ENCODE measurements around the gene TBC1D2B.

The TBC1D2B gene

DNA sequence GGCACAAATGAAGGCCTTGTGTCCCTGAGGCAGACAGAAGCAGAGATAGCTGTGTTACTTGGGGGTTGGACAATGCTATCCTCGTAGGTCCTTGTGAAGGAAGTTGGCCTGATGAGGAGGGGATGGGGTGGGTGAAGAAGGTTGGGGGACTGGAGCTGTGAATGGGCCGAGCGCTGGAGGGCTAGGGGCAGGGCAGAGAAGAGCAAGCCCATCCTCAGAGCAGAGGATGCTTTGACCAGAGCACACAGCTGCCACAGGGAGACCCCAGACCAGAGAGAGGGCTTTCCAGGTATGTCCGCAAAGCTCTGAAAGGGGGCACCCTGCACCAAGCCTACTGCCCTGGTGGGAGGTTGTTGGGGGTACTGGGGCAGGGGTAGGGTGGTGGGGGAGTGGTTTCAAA lies 5.7 kb upstream of the TBC1D2B start:
- no peak overlapping the region for H3K4me3 Mint-ChIP-seq
- H3K27me3 Mint-ChIP-seq: no peaks in the 10 kb centered on the region
- no peaks in the 10 kb centered on the region for H3K36me3 Mint-ChIP-seq
- H3K27ac Mint-ChIP-seq: no peak overlapping the region
- no peaks in the 10 kb centered on the region for H3K9me3 Mint-ChIP-seq
- peaks cover 5% of the 10 kb centered on the region for H3K4me1 Mint-ChIP-seq

DNA sequence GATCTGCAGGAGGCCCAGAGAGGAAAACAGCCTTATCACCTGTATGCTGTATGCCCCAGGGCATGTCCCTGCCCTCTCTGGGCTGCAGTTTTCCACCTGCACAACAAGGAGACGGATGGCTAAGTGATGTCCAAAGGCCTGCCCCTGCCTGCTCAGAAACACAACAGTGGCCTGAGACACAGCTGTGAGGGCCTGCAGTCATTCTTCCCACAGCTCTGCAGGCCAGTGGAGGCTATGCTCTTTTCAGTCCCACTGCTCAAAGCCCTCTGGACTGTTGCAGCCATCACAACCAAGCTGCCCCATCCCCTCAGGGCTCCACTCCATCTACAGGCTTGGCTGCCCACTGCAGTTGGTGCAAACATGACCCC lies 5.2 kb upstream of the TBC1D2B start:
- H3K4me3 Mint-ChIP-seq: no peak overlapping the region
- no peaks in the 10 kb centered on the region for H3K9me3 Mint-ChIP-seq
- no peaks in the 10 kb centered on the region for H3K36me3 Mint-ChIP-seq
- peaks cover 9% of the 10 kb centered on the region for H3K4me1 Mint-ChIP-seq
- H3K27me3 Mint-ChIP-seq: no peaks in the 10 kb centered on the region
- H3K27ac Mint-ChIP-seq: peak overlapping the region; percentile 13

DNA sequence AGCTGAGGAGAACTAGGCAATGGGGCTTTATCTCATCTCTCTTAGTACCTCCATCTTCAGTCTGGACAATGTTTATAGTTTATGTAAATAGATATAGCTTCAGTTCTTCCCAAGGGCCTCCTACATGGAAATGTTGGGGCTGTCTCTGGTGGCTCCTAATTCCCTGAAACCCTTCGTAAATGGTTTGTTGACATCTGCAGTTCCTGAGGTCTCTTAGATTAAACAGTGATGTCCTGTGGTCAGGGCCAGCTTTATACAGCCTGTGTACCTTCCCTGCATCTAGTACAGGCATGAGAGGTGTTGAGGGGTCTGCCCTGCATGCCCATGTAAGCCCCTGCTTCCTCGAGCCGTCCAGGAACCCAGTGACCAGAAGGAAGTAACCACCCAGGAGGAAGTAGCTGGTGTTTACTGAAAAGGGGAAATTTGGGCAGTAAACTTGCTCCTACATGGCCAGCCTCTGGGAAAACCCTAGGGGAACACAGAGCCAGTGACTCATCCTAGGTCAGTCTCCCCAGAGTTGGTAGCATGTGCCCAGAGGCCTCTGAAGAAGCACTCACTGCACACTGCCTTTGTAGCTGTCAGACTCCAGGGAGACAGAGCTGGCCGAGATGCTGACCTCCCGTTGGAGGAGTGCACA lies 4.7 kb upstream of the TBC1D2B start:
- H3K4me1 Mint-ChIP-seq: peaks cover 9% of the 10 kb centered on the region
- no peaks in the 10 kb centered on the region for H3K27me3 Mint-ChIP-seq
- no peaks in the 10 kb centered on the region for H3K9me3 Mint-ChIP-seq
- H3K27ac Mint-ChIP-seq: peak overlapping the region; percentile 21
- no peak overlapping the region for H3K4me3 Mint-ChIP-seq
- no peaks in the 10 kb centered on the region for H3K36me3 Mint-ChIP-seq

DNA sequence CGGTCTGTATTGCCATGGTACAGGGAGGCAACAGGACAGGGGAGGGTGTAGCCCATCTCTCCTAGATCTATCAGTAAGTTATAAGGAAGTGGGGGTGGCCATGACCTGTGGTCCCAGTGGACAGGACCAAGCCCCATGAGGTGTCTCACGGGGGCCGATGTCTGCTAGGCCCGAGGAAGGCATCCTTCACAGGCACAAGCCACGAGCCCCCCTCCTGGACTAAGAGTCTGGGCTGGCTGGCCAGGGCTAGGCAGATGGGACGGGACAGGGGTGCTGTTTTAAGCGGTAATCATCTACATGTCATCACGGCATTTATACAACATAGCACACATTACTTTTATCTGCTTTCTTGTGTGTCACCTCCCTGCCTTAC lies 2.6 kb upstream of the TBC1D2B start:
- Mint-ChIP-seq H3K4me1 (peaks cover 21% of the 10 kb centered on the region), H3K27ac (no peak overlapping the region), H3K36me3 (peaks cover 1% of the 10 kb centered on the region), H3K9me3 (no peaks in the 10 kb centered on the region), H3K27me3 (no peaks in the 10 kb centered on the region), H3K4me3 (no peak overlapping the region)

DNA sequence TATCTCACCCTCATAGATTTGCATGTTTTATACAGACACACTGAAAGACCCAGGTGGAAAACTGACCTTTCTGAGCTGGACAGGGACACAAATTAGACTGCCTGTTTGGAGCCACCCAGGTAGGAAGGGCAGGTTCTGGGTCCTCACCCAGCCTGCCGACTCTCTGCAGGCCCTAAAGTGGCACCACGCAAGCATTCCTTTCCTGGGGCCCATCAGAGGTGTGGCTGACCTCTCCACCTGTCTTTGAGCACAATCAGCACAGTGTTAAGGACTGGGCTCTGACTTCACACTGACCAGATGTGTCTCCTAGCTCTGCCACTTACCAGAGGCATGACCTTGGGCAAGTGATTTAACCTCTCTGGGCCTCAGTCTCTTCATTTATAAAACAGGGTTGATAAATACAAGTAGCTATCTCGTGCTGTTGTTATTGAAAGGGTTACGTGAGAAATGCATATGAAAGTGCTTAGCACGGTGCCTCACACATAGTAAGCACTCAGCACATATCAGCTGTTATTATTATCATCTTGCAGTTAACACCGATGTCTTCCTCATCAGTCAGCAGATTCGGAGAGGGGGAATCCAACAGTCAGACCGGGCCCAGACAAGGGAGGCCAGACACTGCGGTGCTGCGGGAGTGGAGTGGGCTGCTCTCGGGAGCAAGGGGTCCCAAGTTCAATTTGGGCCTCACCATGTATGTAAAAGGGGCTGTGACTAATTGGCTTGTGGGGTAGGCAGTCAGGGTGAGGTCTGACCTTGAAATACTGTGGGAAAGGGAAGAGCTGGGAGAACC lies 2.0 kb upstream of the TBC1D2B start:
- Mint-ChIP-seq H3K27me3 (no peaks in the 10 kb centered on the region), H3K27ac (no peak overlapping the region), H3K4me3 (no peak overlapping the region), H3K4me1 (peaks cover 24% of the 10 kb centered on the region), H3K9me3 (no peaks in the 10 kb centered on the region), H3K36me3 (peaks cover 3% of the 10 kb centered on the region)

DNA sequence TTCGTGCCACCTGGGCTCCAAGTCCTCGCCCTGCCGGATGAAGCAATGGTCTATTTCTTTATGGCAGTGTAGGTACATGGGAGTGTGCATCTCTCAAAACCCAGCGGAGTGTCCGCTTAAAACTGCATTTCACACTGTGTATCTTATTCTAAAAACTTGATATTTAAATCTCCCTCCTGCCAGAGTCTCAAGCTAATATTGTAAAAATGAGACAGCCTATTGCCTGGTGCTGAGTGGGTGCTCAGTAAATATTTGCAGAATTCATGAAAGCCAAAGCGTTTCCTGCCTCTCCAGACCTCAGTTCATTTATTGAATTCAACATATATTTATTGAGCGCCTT lies 330 bp upstream of the TBC1D2B start:
- peaks cover 37% of the 10 kb centered on the region for H3K4me1 Mint-ChIP-seq
- no peaks in the 10 kb centered on the region for H3K27me3 Mint-ChIP-seq
- H3K4me3 Mint-ChIP-seq: peak overlapping the region; percentile 91
- peaks cover 4% of the 10 kb centered on the region for H3K36me3 Mint-ChIP-seq
- peak overlapping the region; percentile 97 for H3K27ac Mint-ChIP-seq
- no peaks in the 10 kb centered on the region for H3K9me3 Mint-ChIP-seq

DNA sequence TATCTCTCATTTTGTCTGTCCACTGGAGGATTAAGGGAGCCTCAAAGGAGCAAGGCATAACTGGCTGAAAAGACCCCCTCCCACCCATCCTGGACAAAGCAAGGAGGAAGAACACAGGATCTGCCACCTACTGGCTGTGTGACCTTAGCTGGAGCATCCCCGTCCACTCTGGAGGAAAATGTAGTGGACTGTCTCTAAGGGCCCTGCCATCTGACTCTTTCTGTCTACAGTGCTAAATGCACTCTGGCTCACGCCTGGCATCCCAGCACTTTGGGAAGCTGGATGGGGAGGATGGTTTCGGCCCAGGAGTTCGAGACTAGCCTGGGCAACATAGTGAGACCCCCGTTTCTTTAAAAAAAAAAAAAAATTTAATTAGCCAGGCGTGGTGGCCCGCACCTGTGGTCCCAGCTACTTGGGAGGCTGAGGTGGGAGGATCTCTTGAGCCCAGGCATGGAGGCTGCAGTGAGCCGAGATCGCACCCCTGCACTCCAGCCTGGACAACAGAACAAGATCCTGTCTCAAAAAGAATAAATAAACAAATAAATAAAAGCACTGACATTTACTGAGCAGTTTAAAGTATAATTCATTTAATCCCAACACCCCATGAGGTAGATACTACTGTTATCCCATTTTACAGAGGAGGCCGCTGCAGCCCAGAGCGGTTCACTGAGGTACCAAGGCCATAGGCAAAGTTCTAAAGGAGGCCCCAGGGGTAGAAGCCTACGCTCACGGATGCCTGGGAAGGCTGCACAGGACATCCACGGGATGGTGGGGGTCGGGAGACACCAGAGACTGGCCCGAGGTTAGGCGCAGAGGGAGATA lies 1.1 kb downstream of the TBC1D2B start:
- H3K9me3 Mint-ChIP-seq: no peaks in the 10 kb centered on the region
- peak overlapping the region; percentile 91 for H3K27ac Mint-ChIP-seq
- H3K27me3 Mint-ChIP-seq: no peaks in the 10 kb centered on the region
- peaks cover 4% of the 10 kb centered on the region for H3K36me3 Mint-ChIP-seq
- peaks cover 50% of the 10 kb centered on the region for H3K4me1 Mint-ChIP-seq
- peak overlapping the region; percentile 95 for H3K4me3 Mint-ChIP-seq

DNA sequence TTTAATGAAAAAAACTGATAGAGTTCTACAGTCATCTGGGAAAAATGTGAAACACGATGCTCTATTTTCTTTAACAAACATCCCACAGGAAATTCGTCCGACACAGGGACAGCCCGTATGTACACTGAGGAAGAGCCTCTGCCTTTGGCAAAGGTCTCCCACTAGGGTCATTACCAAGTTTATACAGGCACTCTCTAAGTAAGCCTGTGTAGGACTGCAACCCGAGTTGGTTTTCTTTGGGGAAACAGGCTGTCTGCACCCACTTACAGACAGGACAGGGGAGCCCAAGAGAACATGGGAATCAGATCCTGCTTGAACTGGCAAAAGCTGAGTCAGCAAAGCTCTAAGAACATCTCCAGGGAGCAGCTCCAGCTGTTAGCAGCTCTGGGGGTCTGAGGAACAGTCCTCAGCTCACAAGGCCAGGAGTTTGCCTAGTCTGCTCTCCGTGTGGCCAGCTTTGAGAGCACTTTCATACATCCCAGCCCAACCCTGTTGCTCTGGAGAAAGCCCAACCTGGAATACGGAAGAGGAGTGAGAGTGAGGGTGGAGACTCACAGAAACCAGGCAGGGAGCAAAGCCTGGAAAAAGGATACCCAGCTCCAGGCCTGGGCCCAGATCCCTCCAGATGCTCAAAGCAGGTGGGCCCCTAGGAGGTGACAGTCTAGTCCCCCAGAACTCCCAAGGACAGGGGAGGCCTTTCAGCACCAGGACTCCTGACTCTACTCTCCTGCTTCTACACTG lies 1.9 kb downstream of the TBC1D2B start:
- peaks cover 55% of the 10 kb centered on the region for H3K4me1 Mint-ChIP-seq

DNA sequence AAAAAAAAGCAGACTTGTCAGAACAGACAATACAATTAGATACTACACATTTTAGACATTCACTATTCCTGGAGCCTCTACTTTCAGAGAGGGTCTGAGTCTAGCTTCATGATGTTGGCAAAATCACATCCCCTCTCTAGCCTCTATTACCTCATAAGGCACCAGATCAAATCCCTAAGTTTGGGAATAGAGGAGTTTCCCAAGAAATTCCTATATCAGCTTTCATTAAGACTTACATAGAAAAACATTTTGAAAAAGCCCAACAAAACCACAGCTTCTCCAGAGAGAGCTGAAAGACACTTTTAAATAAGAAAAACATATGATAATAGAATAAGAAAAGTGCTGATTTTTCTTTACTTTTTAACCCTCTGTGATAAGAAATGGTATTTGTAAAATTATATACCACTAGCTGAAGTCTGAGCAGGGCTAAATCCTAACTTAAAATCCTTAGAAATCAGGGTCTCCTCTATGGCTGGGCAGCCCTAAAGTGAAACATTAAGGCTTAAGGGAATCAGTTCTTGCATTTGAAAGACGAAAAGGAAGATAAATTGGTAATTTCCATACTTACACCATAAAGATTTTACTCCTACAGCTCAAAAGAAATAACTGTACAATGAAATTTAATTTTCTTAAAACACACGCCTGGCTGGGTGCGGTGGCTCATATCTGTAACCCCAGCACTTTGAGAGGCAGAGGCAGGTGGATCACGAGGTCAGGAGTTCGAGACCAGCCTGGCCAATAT lies 4.3 kb downstream of the TBC1D2B start:
- Mint-ChIP-seq H3K9me3 (no peaks in the 10 kb centered on the region), H3K27me3 (no peaks in the 10 kb centered on the region), H3K36me3 (peaks cover 6% of the 10 kb centered on the region), H3K27ac (peak overlapping the region; percentile 72), H3K4me3 (peak overlapping the region; percentile 42), H3K4me1 (peaks cover 50% of the 10 kb centered on the region)

More for the DNA sequence above, 1.9 kb downstream of the TBC1D2B start:
- Mint-ChIP-seq H3K36me3 (peaks cover 4% of the 10 kb centered on the region), H3K4me3 (peak overlapping the region; percentile 95), H3K9me3 (no peaks in the 10 kb centered on the region), H3K27me3 (no peaks in the 10 kb centered on the region), H3K27ac (peak overlapping the region; percentile 61)

DNA sequence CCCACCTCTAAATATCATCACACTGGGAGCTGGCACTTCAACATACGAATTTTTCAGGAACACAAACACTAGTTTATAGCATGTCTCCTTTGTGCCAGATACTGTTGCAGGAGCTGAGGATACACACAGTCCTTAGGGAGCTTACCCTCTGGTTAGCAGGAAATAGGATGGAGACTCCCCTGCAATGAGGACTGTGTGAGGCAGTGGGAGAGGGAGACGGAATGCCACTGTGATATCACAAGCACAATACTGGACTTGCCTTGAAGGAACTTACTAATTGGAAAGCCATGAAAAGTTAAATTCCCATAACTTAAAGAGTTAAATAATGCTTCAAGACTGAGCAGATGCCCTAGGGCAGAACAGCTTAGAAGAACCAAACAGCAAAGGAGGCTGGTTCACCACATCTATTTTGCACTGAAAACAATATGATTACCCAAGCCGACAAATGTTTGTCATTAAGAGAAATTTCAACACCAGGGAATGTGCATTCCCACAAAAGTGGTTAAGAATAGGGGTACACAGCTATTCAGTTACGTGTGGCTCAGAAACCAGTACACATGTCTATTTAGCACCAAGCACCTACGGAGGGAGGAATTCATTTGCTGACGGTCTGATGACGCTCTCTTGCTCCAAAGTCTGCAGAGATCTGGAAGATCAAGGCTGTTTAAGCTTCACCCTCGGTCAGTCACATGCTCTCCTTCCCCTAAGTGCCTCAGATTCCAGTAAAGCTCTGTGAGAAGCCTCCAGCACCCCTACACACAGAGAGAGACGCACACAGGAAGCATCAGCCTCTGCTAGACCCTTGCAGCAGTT lies 5.2 kb downstream of the TBC1D2B start:
- Mint-ChIP-seq H3K36me3 (peaks cover 6% of the 10 kb centered on the region), H3K4me1 (peaks cover 45% of the 10 kb centered on the region), H3K27me3 (no peaks in the 10 kb centered on the region), H3K4me3 (peak overlapping the region; percentile 42), H3K9me3 (no peaks in the 10 kb centered on the region), H3K27ac (peak overlapping the region; percentile 72)

DNA sequence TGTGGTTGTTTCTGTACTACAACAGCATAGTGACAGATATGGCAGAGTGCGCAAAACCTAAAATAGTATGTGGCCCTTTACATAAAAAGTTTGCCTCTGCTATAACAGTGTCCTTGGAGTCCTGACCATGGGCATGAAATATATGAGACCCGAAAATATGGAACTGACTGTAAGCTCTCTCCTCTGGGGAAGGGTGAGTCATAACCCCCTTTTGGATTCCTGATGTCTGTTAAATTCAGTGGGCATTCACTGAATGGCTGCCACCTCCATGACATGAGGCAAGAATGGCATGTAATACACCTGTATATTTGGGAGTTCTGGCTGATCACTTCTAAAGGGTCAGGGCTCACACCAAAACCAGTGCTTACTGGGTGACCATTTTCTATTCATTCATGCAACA lies 6.1 kb downstream of the TBC1D2B start:
- H3K4me1 Mint-ChIP-seq: peaks cover 45% of the 10 kb centered on the region

DNA sequence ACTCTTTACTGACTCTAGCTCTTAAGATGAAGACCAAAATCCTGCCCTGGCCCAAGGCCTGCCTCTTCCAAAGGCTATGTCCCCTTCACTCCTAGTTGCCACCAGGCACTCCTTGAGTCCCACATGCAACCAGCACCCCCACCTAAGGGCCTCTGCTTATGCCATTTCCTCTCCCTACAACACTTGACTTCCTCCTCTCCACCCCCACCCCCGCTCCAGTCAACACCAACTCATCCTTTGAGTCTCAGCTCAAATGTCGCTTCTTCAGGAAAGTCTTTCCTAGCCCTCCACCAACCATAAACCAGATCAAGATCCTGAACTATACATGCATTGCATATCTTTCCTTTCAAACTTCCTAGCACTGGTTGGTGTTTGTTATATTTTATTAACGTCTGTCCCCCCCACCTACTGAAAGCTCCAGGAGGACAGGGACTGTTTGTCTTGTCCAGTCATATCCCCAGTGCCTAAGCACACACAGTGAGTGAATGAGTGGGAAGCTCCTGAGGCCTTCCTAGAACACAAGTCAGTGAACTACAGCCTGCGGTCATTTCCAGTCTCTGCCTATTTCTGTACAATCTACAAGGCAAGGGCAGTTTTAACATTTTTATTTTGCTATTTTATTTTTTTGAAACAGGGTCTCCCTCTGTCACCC lies 7.3 kb downstream of the TBC1D2B start:
- H3K27me3 Mint-ChIP-seq: no peaks in the 10 kb centered on the region
- H3K4me3 Mint-ChIP-seq: peak overlapping the region; percentile 86
- H3K36me3 Mint-ChIP-seq: peaks cover 5% of the 10 kb centered on the region
- peak overlapping the region; percentile 98 for H3K27ac Mint-ChIP-seq
- peaks cover 34% of the 10 kb centered on the region for H3K4me1 Mint-ChIP-seq
- H3K9me3 Mint-ChIP-seq: no peaks in the 10 kb centered on the region

More for the DNA sequence above, 6.1 kb downstream of the TBC1D2B start:
- Mint-ChIP-seq H3K36me3 (peaks cover 6% of the 10 kb centered on the region), H3K27me3 (no peaks in the 10 kb centered on the region), H3K4me3 (no peak overlapping the region), H3K27ac (peak overlapping the region; percentile 60), H3K9me3 (no peaks in the 10 kb centered on the region)

DNA sequence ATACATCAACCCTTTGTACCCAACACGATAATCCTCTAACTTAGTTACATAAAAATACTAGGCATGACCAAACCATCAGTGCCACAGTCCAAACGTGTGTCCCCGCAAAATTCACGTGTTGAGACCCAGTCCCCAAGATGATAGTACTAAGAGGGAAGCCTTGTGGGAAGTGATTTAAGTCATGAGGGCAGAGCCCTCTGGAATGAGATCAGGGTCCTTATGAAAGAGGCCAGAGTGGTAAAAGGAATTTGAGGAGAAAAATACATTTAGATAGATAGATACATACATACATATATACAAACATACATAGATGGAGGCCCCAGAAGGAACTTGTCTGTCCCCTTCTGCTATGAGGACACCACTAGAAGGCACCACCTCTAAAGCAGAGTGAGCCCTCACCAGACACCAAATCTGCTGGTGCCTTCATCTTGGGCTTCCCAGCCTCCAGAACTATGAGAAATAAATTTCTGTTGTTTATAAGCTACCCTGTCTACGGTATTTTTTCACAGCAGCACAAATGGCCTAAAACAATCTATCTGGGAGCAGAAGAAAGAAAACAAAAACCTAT lies 8.0 kb downstream of the TBC1D2B start:
- Mint-ChIP-seq H3K27ac (peak overlapping the region; percentile 98), H3K9me3 (no peaks in the 10 kb centered on the region), H3K36me3 (peaks cover 3% of the 10 kb centered on the region), H3K4me3 (peak overlapping the region; percentile 86), H3K27me3 (no peaks in the 10 kb centered on the region), H3K4me1 (peaks cover 31% of the 10 kb centered on the region)

DNA sequence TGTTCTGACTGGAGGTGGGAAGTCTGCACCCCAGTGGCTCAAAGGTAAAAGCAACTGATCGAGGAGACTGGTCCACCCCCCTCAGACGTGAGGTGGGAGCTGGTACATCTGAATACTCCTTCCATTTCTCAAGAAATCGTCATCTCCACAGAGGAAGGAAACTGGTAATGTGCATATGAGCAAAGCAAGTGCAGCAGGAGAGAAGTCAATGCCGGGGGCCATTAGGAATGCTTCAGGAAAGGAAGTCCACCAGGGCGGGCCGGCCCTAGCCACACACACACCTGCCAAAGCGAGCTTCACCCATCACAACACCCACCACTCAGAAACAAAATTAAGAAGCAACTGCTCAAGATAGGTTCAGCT lies 8.5 kb downstream of the TBC1D2B start:
- Mint-ChIP-seq H3K4me3 (peak overlapping the region; percentile 86), H3K27ac (peak overlapping the region; percentile 98), H3K9me3 (no peaks in the 10 kb centered on the region), H3K36me3 (peaks cover 2% of the 10 kb centered on the region), H3K4me1 (peaks cover 26% of the 10 kb centered on the region), H3K27me3 (no peaks in the 10 kb centered on the region)
